ENCODE results near the gene PDLIM3.

GRCh38 chr4:185479507-185479971 lies 55.8 kb downstream of the PDLIM3 start:
- TF ChIP-seq FOXM1 (IDR thresholded peaks at IDR 0.05; ENCODE audit: borderline replicate concordance, low read depth) (no peak), REST (IDR thresholded peaks at IDR 0.05; ENCODE audit: low read depth) (no peak), CEBPB (IDR thresholded peaks at IDR 0.05) (no peak), NFIC (IDR thresholded peaks at IDR 0.05) (no peak), TAF1 (IDR thresholded peaks at IDR 0.05; ENCODE audit: low read depth) (no peak), TEAD4 (IDR thresholded peaks at IDR 0.05) (no peak), EP300 (IDR thresholded peaks at IDR 0.05; ENCODE audit: borderline replicate concordance) (no peak)
